Measurements from ENCODE around the gene SEPTIN10.

Gene SEPTIN10

DNA sequence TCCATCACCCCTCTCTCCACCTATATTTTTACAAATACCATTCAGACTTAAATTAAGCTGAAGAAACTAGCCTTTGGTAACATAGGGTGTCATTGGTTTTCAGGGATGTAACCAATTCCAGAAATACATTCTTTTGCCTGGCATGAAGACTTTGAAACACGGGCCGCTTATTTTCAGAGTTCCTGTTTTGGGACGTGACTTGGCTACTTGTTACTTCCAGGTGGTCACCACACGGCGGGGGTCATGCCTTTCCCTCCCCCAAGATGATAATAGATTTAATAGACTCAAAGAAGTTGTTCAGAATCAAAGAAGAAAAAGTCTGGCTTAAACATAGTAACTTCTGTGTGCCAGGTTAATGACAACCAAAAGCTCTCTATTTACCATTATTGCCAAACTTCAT is 110.6 kb downstream of the SEPTIN10 start:
- no peaks in the 10 kb centered on the region for H3K27me3 ChIP-seq (ENCODE audit: control insufficient read depth, insufficient read depth, low read length)
- H3K27ac ChIP-seq (ENCODE audit: low read depth, low read length) = no peak overlapping the region
- no peak overlapping the region for H3K4me3 ChIP-seq (ENCODE audit: low read length)
- no peaks in the 10 kb centered on the region for H3K36me3 ChIP-seq (ENCODE audit: control insufficient read depth, insufficient read depth, low read length)
- H3K4me1 ChIP-seq (ENCODE audit: control insufficient read depth, insufficient read depth, low read length) = no peaks in the 10 kb centered on the region
- no peak overlapping the region for H3K9ac ChIP-seq (ENCODE audit: low read length)

DNA sequence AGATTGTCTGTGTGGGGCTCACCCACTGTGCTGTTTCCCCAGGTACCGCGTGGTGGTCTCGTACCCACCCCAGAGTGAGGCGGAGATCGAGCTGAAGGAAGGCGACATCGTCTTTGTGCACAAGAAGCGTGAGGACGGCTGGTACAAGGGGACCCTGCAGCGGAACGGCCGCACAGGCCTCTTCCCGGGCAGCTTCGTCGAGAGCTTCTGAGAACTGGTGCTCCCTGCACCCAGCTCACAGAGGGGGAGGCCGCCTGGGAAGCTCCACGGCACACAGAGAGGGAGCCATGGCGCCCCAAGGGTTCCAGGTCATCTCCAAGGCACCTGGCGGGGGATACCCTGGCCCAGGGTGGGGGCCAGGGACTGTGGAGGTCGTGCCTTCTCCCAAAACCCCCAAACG is 112.3 kb downstream of the SEPTIN10 start:
- Histone ChIP-seq H3K27me3 (ENCODE audit: control insufficient read depth, insufficient read depth, low read length) (no peaks in the 10 kb centered on the region), H3K27ac (ENCODE audit: low read depth, low read length) (no peak overlapping the region)

DNA sequence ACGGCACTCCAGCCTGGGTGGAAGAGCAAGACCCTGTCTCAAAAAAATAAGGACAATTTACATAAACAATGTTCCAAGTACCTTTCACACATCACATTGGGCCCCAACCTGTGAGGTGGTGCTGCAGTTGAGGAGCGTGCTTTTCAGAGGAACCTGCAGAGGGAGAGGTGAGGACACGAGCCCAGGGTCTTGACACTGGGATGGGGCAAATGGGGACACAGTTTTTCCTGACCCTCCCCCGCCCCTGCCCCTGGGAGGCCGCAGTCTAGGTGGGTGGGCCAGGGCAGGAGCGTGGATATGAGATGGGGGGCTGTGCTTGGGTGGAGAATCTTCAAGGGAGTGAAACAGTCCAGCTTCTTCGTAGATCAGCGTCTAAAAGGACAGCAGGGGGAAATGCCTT is 112.9 kb downstream of the SEPTIN10 start:
- Histone ChIP-seq H3K27me3 (ENCODE audit: control insufficient read depth, insufficient read depth, low read length) (no peaks in the 10 kb centered on the region), H3K4me1 (ENCODE audit: control insufficient read depth, insufficient read depth, low read length) (no peaks in the 10 kb centered on the region), H3K36me3 (ENCODE audit: control insufficient read depth, insufficient read depth, low read length) (no peaks in the 10 kb centered on the region)

More for the DNA sequence above, 112.3 kb downstream of the SEPTIN10 start:
- H3K9ac ChIP-seq (ENCODE audit: low read length) = no peak overlapping the region
- no peak overlapping the region for H3K4me3 ChIP-seq (ENCODE audit: low read length)
- no peaks in the 10 kb centered on the region for H3K36me3 ChIP-seq (ENCODE audit: control insufficient read depth, insufficient read depth, low read length)
- H3K4me1 ChIP-seq (ENCODE audit: control insufficient read depth, insufficient read depth, low read length) = no peaks in the 10 kb centered on the region

DNA sequence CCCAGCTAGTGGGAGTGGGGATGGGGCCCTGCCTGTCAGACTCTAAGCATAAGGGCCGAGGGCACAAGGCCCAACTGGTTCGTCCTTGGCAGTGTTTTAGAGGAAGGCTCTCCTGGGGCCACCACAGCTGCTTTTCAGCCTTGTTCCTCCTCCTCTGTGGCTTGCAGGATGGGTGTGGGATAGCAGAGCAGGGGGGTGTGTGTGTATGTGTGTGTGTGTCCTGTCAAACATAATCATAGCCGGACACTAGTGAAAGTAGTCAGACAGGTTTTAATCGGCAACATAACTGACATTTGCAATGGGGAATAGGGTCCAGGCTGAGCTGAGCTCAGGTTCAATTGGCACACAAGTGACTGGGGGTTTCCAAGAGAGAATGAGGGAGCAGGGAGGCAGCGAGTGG is 114.2 kb downstream of the SEPTIN10 start:
- Histone ChIP-seq H3K27ac (ENCODE audit: low read depth, low read length) (no peak overlapping the region), H3K9ac (ENCODE audit: low read length) (no peak overlapping the region), H3K36me3 (ENCODE audit: control insufficient read depth, insufficient read depth, low read length) (no peaks in the 10 kb centered on the region), H3K4me1 (ENCODE audit: control insufficient read depth, insufficient read depth, low read length) (no peaks in the 10 kb centered on the region), H3K27me3 (ENCODE audit: control insufficient read depth, insufficient read depth, low read length) (no peaks in the 10 kb centered on the region), H3K4me3 (ENCODE audit: low read length) (no peak overlapping the region)

More for the DNA sequence above, 112.9 kb downstream of the SEPTIN10 start:
- no peak overlapping the region for H3K9ac ChIP-seq (ENCODE audit: low read length)
- H3K4me3 ChIP-seq (ENCODE audit: low read length) = no peak overlapping the region
- H3K27ac ChIP-seq (ENCODE audit: low read depth, low read length) = no peak overlapping the region

DNA sequence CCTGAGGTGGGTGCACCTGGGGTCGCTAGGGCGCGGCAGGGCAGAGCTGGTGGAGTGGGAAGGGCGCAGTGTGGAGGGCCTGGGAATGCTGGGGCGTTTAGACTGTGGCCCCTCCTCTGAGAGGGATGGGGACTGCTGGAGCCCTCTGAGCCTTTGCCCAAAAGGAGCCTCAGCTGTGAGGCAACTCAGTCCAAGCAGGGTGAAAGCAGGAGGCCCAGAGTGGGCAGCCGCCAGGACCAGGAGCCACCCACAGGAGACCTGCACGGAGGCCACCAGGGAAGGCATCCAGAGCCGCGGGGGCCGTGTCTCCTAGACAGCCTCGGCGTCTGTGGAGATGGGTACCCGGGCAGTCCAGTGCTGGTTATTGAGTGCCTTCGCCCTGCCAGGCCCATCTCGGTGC is 114.9 kb downstream of the SEPTIN10 start:
- Histone ChIP-seq H3K4me1 (ENCODE audit: control insufficient read depth, insufficient read depth, low read length) (no peaks in the 10 kb centered on the region), H3K4me3 (ENCODE audit: low read length) (no peak overlapping the region), H3K27me3 (ENCODE audit: control insufficient read depth, insufficient read depth, low read length) (no peaks in the 10 kb centered on the region), H3K36me3 (ENCODE audit: control insufficient read depth, insufficient read depth, low read length) (no peaks in the 10 kb centered on the region), H3K9ac (ENCODE audit: low read length) (no peak overlapping the region), H3K27ac (ENCODE audit: low read depth, low read length) (no peak overlapping the region)

DNA sequence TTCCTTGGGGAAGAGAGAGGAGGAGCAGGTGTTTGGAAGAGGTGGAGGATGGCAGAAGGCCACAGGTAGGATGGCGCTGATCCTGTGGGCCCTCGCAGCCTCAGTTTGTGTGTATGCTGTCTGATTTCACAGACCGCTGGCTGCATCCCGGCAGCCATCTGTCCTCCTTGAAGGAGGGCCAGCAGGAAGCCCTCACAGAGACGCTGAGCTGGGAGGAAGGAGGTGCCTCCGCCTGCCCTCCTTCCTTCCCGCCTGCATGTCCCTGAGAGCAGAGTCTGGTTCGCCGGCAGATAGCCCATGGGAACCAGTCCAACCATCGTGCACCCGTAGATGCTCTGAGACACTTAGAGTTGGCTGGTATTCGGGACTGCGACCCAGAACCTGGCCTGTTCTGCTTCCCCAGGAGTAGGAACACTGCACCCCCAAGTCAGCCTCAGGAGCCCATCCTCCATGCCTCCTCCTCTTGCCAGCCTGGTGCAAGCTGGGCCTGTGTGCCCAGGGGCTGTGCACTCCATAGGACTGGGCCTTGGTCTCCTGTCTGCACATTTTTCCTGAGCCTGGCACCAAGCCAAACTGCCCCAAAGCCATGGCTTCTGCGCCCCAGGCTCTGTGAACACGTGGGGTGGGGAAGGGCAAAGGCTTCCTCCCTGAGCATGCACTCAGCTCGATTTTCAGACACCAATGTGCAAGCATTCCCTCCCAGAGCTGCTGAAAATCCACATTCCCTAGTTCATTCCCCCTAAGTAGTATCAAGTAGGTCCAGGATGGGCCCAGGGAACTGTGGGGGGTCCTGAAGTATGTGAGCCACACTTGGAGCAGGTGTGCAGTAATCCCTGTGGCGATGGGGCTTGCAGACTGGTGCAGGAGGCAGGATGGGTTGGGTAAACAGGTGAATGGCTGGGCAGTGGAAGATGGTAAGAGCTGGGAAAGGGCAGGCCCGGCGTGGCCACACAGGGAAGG is 115.6 kb downstream of the SEPTIN10 start:
- Histone ChIP-seq H3K27ac (ENCODE audit: low read depth, low read length) (no peak overlapping the region), H3K9ac (ENCODE audit: low read length) (no peak overlapping the region), H3K36me3 (ENCODE audit: control insufficient read depth, insufficient read depth, low read length) (no peaks in the 10 kb centered on the region), H3K27me3 (ENCODE audit: control insufficient read depth, insufficient read depth, low read length) (no peaks in the 10 kb centered on the region), H3K4me1 (ENCODE audit: control insufficient read depth, insufficient read depth, low read length) (no peaks in the 10 kb centered on the region), H3K4me3 (ENCODE audit: low read length) (no peak overlapping the region)

DNA sequence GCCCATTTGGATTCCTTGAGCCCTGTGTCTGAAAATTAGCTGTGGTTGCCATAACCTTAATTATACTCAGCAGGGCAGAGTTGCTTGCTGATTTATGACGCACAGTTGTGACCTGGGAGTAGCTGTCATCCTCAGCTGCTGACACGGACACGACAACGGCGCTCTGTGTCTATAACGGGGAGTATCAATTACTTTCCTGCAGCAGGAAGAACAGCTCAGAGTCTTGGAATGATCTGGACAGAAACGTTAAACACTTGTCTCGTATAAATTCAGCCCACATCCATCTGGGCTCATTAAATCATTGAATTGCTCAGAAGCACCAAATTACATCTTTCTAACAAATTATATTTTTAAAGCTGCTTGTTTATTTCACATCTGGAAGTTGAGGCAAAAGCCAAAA is 116.3 kb downstream of the SEPTIN10 start:
- Histone ChIP-seq H3K27ac (ENCODE audit: low read depth, low read length) (no peak overlapping the region), H3K4me1 (ENCODE audit: control insufficient read depth, insufficient read depth, low read length) (no peaks in the 10 kb centered on the region), H3K36me3 (ENCODE audit: control insufficient read depth, insufficient read depth, low read length) (no peaks in the 10 kb centered on the region), H3K4me3 (ENCODE audit: low read length) (no peak overlapping the region), H3K9ac (ENCODE audit: low read length) (no peak overlapping the region), H3K27me3 (ENCODE audit: control insufficient read depth, insufficient read depth, low read length) (no peaks in the 10 kb centered on the region)

DNA sequence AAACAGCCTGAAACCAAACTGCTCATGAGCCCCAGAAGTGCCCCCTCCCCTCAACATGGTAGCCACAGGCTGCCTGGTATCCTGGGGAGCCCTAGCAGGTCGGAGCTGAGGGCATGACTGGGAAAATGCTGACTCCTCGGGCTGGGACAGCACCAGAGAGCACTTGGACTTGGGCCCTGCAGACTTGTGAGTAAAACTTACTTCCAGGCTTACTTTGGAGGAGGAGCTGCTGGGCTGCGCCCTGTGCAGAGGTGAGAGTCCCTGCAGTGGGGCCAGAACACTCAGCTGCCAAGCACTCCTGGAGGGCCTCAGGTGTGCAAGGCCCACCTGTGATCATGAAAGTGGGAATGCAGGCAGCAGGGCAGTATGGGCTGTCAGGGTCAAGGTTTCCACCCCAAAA is 119.4 kb downstream of the SEPTIN10 start:
- H3K4me3 ChIP-seq (ENCODE audit: low read length) = no peak overlapping the region
- no peak overlapping the region for H3K9ac ChIP-seq (ENCODE audit: low read length)
- no peaks in the 10 kb centered on the region for H3K4me1 ChIP-seq (ENCODE audit: control insufficient read depth, insufficient read depth, low read length)
- no peaks in the 10 kb centered on the region for H3K27me3 ChIP-seq (ENCODE audit: control insufficient read depth, insufficient read depth, low read length)
- no peak overlapping the region for H3K27ac ChIP-seq (ENCODE audit: low read depth, low read length)
- H3K36me3 ChIP-seq (ENCODE audit: control insufficient read depth, insufficient read depth, low read length) = no peaks in the 10 kb centered on the region

DNA sequence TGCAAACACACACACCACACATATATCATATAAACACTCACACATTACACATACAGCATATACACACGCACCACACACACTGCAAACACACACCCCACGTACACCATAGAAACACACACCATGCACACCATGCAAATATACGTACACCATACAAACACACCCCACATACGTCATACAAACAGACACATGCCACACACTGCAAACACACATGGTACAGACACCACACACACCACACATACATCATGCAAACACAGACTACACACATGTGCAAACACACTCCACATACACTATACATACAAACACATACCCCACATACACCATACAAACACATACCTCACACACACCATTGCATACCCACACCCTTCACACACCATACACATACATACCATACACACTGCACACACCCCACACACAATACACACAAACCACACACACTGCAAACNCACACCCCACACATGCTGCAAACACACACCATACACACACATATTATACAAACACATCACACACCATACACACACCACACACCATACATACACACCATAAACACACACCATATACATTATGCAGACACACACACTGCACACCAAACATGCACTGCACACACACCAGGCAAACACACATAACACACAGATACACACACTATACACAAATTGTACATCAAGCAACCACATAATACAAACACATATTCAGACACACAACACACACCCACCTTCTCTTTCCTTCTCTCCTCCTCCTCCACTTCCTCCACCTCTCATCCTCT is 120.4 kb downstream of the SEPTIN10 start:
- Histone ChIP-seq H3K27ac (ENCODE audit: low read depth, low read length) (no peak overlapping the region), H3K27me3 (ENCODE audit: control insufficient read depth, insufficient read depth, low read length) (no peaks in the 10 kb centered on the region), H3K36me3 (ENCODE audit: control insufficient read depth, insufficient read depth, low read length) (no peaks in the 10 kb centered on the region), H3K4me1 (ENCODE audit: control insufficient read depth, insufficient read depth, low read length) (no peaks in the 10 kb centered on the region), H3K4me3 (ENCODE audit: low read length) (no peak overlapping the region), H3K9ac (ENCODE audit: low read length) (no peak overlapping the region)

All from rectal smooth muscle tissue (tissue), 1 donor.